HEK293 (cell line): Measurements from ENCODE around the gene DNAJC22.

ENCODE experiments used
- CTCF ChIA-PET: fragments of 350-600 bp; formaldehyde crosslinking; extraction: SDS; loops from one replicate; lab custom pipeline; 2021; ENCODE audit warnings: antibody characterized with exemption; lab: Yijun Ruan, JAX
- POLR2A ChIA-PET: fragments of 300-600 bp; formaldehyde crosslinking; extraction: SDS; loops from one replicate; lab custom pipeline; 2020; ENCODE audit warnings: antibody characterized with exemption, inconsistent platforms; lab: Yijun Ruan, JAX
- H3K27ac ChIP-seq: fragments of 200-500 bp; sonication (Bioruptor generic); 2 replicates; pipeline ENCODE4 v1.5.1; 2014; ENCODE audit warnings: low read depth, low read length, control low read depth, inconsistent platforms; ENCODE audit errors: extremely low read depth
- H3K36me3 ChIP-seq, 2 experiments: fragments of 200-500 bp in 1 of 2; sonication (Bioruptor generic) in 1 of 2; 1 replicate in 1 of 2; 2 replicates in 1 of 2; pipeline ENCODE4 v1.5.1; 2014 to 2017; ENCODE audit warnings: inconsistent platforms in 2 of 2, low read length in 2 of 2; ENCODE audit not compliant: control insufficient read depth in 2 of 2, insufficient read depth in 1 of 2
- H3K4me1 ChIP-seq: fragments of 200-500 bp; sonication (Bioruptor generic); 2 replicates; pipeline ENCODE4 v1.5.1; 2014; ENCODE audit warnings: mild to moderate bottlenecking, low read length, inconsistent platforms; ENCODE audit not compliant: control insufficient read depth, insufficient read depth
- H3K4me3 ChIP-seq: 2 replicates; pipeline ENCODE4 v1.5.1; 2011; ENCODE audit warnings: low read depth, mild to moderate bottlenecking, control low read depth, low read length, moderate library complexity
- H3K9me3 ChIP-seq: fragments of 200-500 bp; sonication (Bioruptor generic); 2 replicates; pipeline ENCODE4 v1.5.1; 2014; ENCODE audit warnings: low read depth, low read length, inconsistent platforms; ENCODE audit not compliant: control insufficient read depth, insufficient read depth
- GLI2 ChIP-seq: fragments of 450-650 bp; formaldehyde crosslinking; IDR thresholded peaks from 2 replicates; pipeline ENCODE4; 2017; ENCODE audit warnings: missing biosample characterization, missing genetic modification characterization, low read depth, borderline replicate concordance
- MYNN ChIP-seq: fragments of 450-650 bp; formaldehyde crosslinking; IDR thresholded peaks from 2 replicates; pipeline ENCODE4 v1.5.1; 2016; ENCODE audit warnings: missing biosample characterization, missing genetic modification characterization, borderline replicate concordance
- ZBTB21 ChIP-seq: fragments of 450-650 bp; formaldehyde crosslinking; IDR thresholded peaks from 2 replicates; pipeline ENCODE4 v1.5.1; 2017; ENCODE audit warnings: missing biosample characterization, missing genetic modification characterization
- ZNF121 ChIP-seq: fragments of 450-650 bp; formaldehyde crosslinking; IDR thresholded peaks from 2 replicates; pipeline ENCODE4 v1.5.1; 2016; ENCODE audit warnings: missing biosample characterization, missing genetic modification characterization
- ZNF155 ChIP-seq: fragments of 450-650 bp; formaldehyde crosslinking; IDR thresholded peaks from 2 replicates; pipeline ENCODE4 v1.5.1; 2016; ENCODE audit warnings: missing biosample characterization, missing genetic modification characterization
- ZNF16 ChIP-seq: fragments of 450-650 bp; formaldehyde crosslinking; IDR thresholded peaks from 2 replicates; pipeline ENCODE4 v1.5.1; 2016; ENCODE audit warnings: low read depth, missing biosample characterization, missing genetic modification characterization
- ZNF174 ChIP-seq: fragments of 450-650 bp; formaldehyde crosslinking; IDR thresholded peaks from 2 replicates; pipeline ENCODE4 v1.5.0; 2017; ENCODE audit warnings: missing biosample characterization, mild to moderate bottlenecking, missing genetic modification characterization
- ZNF202 ChIP-seq: fragments of 450-650 bp; formaldehyde crosslinking; IDR thresholded peaks from 2 replicates; pipeline ENCODE4 v1.5.1; 2016; ENCODE audit warnings: missing biosample characterization, missing genetic modification characterization, borderline replicate concordance
- ZNF324 ChIP-seq: fragments of 450-650 bp; formaldehyde crosslinking; IDR thresholded peaks from 2 replicates; pipeline ENCODE4 v1.5.1; 2016; ENCODE audit warnings: missing biosample characterization, missing genetic modification characterization
- ZNF366 ChIP-seq: fragments of 450-650 bp; formaldehyde crosslinking; conservative IDR thresholded peaks from 2 replicates; pipeline ENCODE4 v1.5.1; 2016; ENCODE audit warnings: missing biosample characterization, missing genetic modification characterization
- ZNF513 ChIP-seq: fragments of 450-650 bp; IDR thresholded peaks from 2 replicates; pipeline ENCODE4 v1.5.1; 2018; ENCODE audit warnings: missing biosample characterization, missing genetic modification characterization
- ZNF561 ChIP-seq: fragments of 450-650 bp; IDR thresholded peaks from 2 replicates; pipeline ENCODE4 v1.5.1; 2018; ENCODE audit warnings: missing biosample characterization, missing genetic modification characterization, borderline replicate concordance
- ZNF600 ChIP-seq: fragments of 450-650 bp; formaldehyde crosslinking; IDR thresholded peaks from 2 replicates; pipeline ENCODE4 v1.5.1; 2016; ENCODE audit warnings: missing biosample characterization, missing genetic modification characterization
- ZNF654 ChIP-seq: fragments of 450-650 bp; formaldehyde crosslinking; IDR thresholded peaks from 2 replicates; pipeline ENCODE4 v1.5.1; 2016; ENCODE audit warnings: low read depth, missing biosample characterization, missing genetic modification characterization
- ZNF660 ChIP-seq: fragments of 450-650 bp; IDR thresholded peaks from 2 replicates; pipeline ENCODE4 v1.5.1; 2018; ENCODE audit warnings: missing biosample characterization, mild to moderate bottlenecking, missing genetic modification characterization
- ZNF664 ChIP-seq: fragments of 450-650 bp; formaldehyde crosslinking; IDR thresholded peaks from 2 replicates; pipeline ENCODE4 v1.5.1; 2016; ENCODE audit warnings: missing biosample characterization, missing genetic modification characterization
- ZNF837 ChIP-seq: fragments of 450-650 bp; formaldehyde crosslinking; IDR thresholded peaks from 2 replicates; pipeline ENCODE4 v1.5.1; 2016; ENCODE audit warnings: missing biosample characterization, missing genetic modification characterization
- TF ChIP-seq, protein P1 (sequence below): fragments of 450-650 bp; formaldehyde crosslinking; IDR thresholded peaks from 2 replicates; pipeline ENCODE4 v1.5.1; 2017; ENCODE audit warnings: missing biosample characterization, mild to moderate bottlenecking, missing genetic modification characterization, moderate library complexity
- TF ChIP-seq, protein P2 (sequence below): fragments of 450-650 bp; formaldehyde crosslinking; IDR thresholded peaks from 2 replicates; pipeline ENCODE4 v1.5.1; 2016; ENCODE audit warnings: missing biosample characterization, missing genetic modification characterization
- TF ChIP-seq, protein P3 (sequence below): fragments of 450-650 bp; formaldehyde crosslinking; IDR thresholded peaks from 2 replicates; pipeline ENCODE4 v1.5.1; 2016; ENCODE audit warnings: missing biosample characterization, missing genetic modification characterization

Gene DNAJC22

GRCh38 chr12:49388682-49389386, 42.1 kb downstream of the DNAJC22 start:
- CTCF ChIA-PET = interaction anchor here (0.6 to 1.8 kb wide), 3 partner anchors 13 to 92 kb away, joined by 3 to 7 read pairs (median 3); no protein-coding TSS in a partner anchor
- Histone ChIP-seq H3K4me3 (no peak overlapping the region), H3K9me3 (no peaks in the 10 kb centered on the region)
- TF ChIP-seq, protein P1, sequence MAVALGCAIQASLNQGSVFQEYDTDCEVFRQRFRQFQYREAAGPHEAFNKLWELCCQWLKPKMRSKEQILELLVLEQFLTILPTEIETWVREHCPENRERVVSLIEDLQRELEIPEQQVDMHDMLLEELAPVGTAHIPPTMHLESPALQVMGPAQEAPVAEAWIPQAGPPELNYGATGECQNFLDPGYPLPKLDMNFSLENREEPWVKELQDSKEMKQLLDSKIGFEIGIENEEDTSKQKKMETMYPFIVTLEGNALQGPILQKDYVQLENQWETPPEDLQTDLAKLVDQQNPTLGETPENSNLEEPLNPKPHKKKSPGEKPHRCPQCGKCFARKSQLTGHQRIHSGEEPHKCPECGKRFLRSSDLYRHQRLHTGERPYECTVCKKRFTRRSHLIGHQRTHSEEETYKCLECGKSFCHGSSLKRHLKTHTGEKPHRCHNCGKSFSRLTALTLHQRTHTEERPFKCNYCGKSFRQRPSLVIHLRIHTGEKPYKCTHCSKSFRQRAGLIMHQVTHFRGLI (tag by site-specific recombination) = no peak
- peak; percentile 86 for TF ChIP-seq ZNF121 (tag by site-specific recombination)
- 0 out of 2 replicates have a peak, but pooled peaks have one; percentile 37 for TF ChIP-seq ZNF202 (tag by site-specific recombination)
- TF ChIP-seq, all 188 proteins: peak for 2
- Histone ChIP-seq H3K36me3 (peaks cover 0 to 4% of the 10 kb centered on the region in 2 experiments; a peak in 1 of 3 replicates), H3K4me1 (no peaks in the 10 kb centered on the region), H3K27ac (no peak overlapping the region)
- POLR2A ChIA-PET = interaction anchor here (0.6 kb wide), 1 partner anchor 55 kb away, joined by 8 read pairs; no protein-coding TSS in a partner anchor

- peaks cover 0 to 4% of the 10 kb centered on the region in 2 experiments; a peak in 1 of 3 replicates for H3K36me3 ChIP-seq
- TF ChIP-seq ZNF324 (tag by site-specific recombination) (no peak), ZNF561 (tag by site-specific recombination) (no peak), ZNF654 (tag by site-specific recombination) (no peak), ZNF664 (tag by site-specific recombination) (no peak), ZNF155 (tag by site-specific recombination) (no peak), MYNN (tag by site-specific recombination) (no peak), ZNF837 (no peak), ZNF600 (no peak), ZNF660 (no peak)
- TF ChIP-seq, protein P2, sequence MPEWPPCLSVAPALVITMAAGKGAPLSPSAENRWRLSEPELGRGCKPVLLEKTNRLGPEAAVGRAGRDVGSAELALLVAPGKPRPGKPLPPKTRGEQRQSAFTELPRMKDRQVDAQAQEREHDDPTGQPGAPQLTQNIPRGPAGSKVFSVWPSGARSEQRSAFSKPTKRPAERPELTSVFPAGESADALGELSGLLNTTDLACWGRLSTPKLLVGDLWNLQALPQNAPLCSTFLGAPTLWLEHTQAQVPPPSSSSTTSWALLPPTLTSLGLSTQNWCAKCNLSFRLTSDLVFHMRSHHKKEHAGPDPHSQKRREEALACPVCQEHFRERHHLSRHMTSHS (tag by site-specific recombination) = no peak
- CTCF ChIA-PET = interaction anchor here (0.6 to 1.8 kb wide), 2 partner anchors 92 to 290 kb away, joined by 3 to 7 read pairs; no protein-coding TSS in a partner anchor
- POLR2A ChIA-PET = interaction anchor here (0.6 to 1.6 kb wide), 2 partner anchors 22 to 56 kb away, joined by 4 to 8 read pairs; partner anchors contain the start of gene SPATS2
- no peak overlapping the region for H3K4me3 ChIP-seq
- H3K4me1 ChIP-seq = no peaks in the 10 kb centered on the region
- no peak overlapping the region for H3K27ac ChIP-seq
- no peaks in the 10 kb centered on the region for H3K9me3 ChIP-seq
Observed at GRCh38 chr12:49389387-49389703, 42.7 kb downstream of the DNAJC22 start.

- Histone ChIP-seq H3K27ac (no peak overlapping the region), H3K36me3 (no peaks in the 10 kb centered on the region; a peak in 1 of 3 replicates), H3K4me1 (no peaks in the 10 kb centered on the region), H3K4me3 (no peak overlapping the region), H3K9me3 (no peaks in the 10 kb centered on the region)
- ChIA-PET CTCF (interaction anchor here (1.0 to 1.3 kb wide), 3 partner anchors 9 to 39 kb away, joined by 3 to 6 read pairs (median 4); no protein-coding TSS in a partner anchor), POLR2A (interaction anchor here (0.6 to 1.6 kb wide), 3 partner anchors 10 to 52 kb away, joined by 4 to 9 read pairs (median 8); partner anchors contain the start of gene SPATS2)
- TF ChIP-seq, protein P3, sequence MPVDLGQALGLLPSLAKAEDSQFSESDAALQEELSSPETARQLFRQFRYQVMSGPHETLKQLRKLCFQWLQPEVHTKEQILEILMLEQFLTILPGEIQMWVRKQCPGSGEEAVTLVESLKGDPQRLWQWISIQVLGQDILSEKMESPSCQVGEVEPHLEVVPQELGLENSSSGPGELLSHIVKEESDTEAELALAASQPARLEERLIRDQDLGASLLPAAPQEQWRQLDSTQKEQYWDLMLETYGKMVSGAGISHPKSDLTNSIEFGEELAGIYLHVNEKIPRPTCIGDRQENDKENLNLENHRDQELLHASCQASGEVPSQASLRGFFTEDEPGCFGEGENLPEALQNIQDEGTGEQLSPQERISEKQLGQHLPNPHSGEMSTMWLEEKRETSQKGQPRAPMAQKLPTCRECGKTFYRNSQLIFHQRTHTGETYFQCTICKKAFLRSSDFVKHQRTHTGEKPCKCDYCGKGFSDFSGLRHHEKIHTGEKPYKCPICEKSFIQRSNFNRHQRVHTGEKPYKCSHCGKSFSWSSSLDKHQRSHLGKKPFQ (tag by site-specific recombination) = no peak
- TF ChIP-seq ZNF366 (tag by site-specific recombination) (no peak), ZNF174 (no peak), ZNF513 (tag by site-specific recombination) (no peak), ZNF16 (tag by site-specific recombination) (no peak), ZBTB21 (tag by site-specific recombination) (no peak), GLI2 (no peak)
Observed at GRCh38 chr12:49397000-49397399, 50.3 kb downstream of the DNAJC22 start.
